Uterus (tissue), 2 donors: ENCODE measurements around the gene SIGLEC15.

Experiments used
- CTCF ChIP-seq, 4 experiments: fragments of 200-600 bp in 2 of 4; fragments of 450-650 bp in 2 of 4; sonication (generic) in 2 of 4; IDR thresholded peaks; one replicate each; pipeline ENCODE4 v1.5.1; 2016 to 2019; ENCODE audit warnings: antibody characterized with exemption in 4 of 4, mild to moderate bottlenecking in 2 of 4, moderate library complexity in 1 of 4
- POLR2A ChIP-seq, 2 donors: fragments of 450-650 bp; IDR thresholded peaks; one replicate each; pipeline ENCODE4 v1.6.1; 2016; ENCODE audit warnings: antibody characterized with exemption in 2 of 2, mild to moderate bottlenecking in 1 of 2, moderate library complexity in 1 of 2

- TF ChIP-seq POLR2A (IDR thresholded peaks at IDR 0.05) (no peak), CTCF (IDR thresholded peaks at IDR 0.05) (no peak)
Measured at GRCh38 chr18:45801416-45802004, 24.0 kb upstream of the SIGLEC15 start.
